Activated CD4-positive, alpha-beta T cell treated with anti-CD3 and anti-CD28 coated beads for 36 hours (primary cell): ENCODE results near the gene TMEM62. TPM values are rescaled to one million over a fixed set of nuclear protein-coding genes. Genes with fewer than 3 reads are reported as not detected.
"Not testable (repeated sequence)": the region's sequence is repeated elsewhere in the genome, so short reads cannot be mapped to it uniquely, and the experiment has no call there.

ENCODE experiments used
- ATAC-seq: fragments of 200-7000 bp; cut with Tn5 transposase; one replicate; pipeline ENCODE4 v1.10.0; 2021; ENCODE audit warnings: mild to moderate bottlenecking, moderate library complexity
- CTCF ChIA-PET: fragments of 350-600 bp; sonication (Branson Sonifier 250); formaldehyde crosslinking; loops from one replicate; lab custom pipeline; 2021; ENCODE audit warnings: antibody characterized with exemption; lab: Charles Lee
- POLR2A ChIA-PET: fragments of 350-600 bp; sonication (Branson Sonifier 250); formaldehyde crosslinking; loops from one replicate; lab custom pipeline; 2021; ENCODE audit warnings: antibody characterized with exemption, inconsistent platforms; lab: Charles Lee
- DNase-seq: peaks from one replicate; pipeline ENCODE4 v3.0.0-alpha.2; 2020
- H3K27ac Mint-ChIP-seq: one replicate; pipeline ENCODE4 v1.8.0; 2021; ENCODE audit warnings: mixed read lengths
- H3K27me3 Mint-ChIP-seq: one replicate; pipeline ENCODE4 v1.8.0; 2021; ENCODE audit warnings: mixed read lengths
- H3K36me3 Mint-ChIP-seq: one replicate; pipeline ENCODE4 v1.8.0; 2021; ENCODE audit warnings: low read depth, mixed read lengths
- H3K4me1 Mint-ChIP-seq: one replicate; pipeline ENCODE4 v1.8.0; 2021; ENCODE audit warnings: mixed read lengths
- H3K4me3 Mint-ChIP-seq: one replicate; pipeline ENCODE4 v1.8.0; 2021; ENCODE audit warnings: mild to moderate bottlenecking, moderate library complexity, mixed read lengths
- H3K9me3 Mint-ChIP-seq: one replicate; pipeline ENCODE4 v1.8.0; 2021; ENCODE audit warnings: low read depth, mixed read lengths
- intact Hi-C, 2 experiments: fragments of 100-400 bp; cut with DNase I in 1 of 2; cut with micrococcal nuclease in 1 of 2; formaldehyde crosslinking; loops; one replicate each; pipeline versions ENCODE4 v1.14.2 to v1.15.1; 2022 to 2024; cut with DNase I, micrococcal nuclease
- total RNA-seq, 2 experiments: library from RNA; stranded (reverse); gene quantifications; one replicate each; pipeline ENCODE4 v1.2.3, GENCODE V29; 2021

Gene TMEM62
- total RNA-seq, 2 experiments from 2014 or later, result 10.9 to 12.9 TPM

DNA sequence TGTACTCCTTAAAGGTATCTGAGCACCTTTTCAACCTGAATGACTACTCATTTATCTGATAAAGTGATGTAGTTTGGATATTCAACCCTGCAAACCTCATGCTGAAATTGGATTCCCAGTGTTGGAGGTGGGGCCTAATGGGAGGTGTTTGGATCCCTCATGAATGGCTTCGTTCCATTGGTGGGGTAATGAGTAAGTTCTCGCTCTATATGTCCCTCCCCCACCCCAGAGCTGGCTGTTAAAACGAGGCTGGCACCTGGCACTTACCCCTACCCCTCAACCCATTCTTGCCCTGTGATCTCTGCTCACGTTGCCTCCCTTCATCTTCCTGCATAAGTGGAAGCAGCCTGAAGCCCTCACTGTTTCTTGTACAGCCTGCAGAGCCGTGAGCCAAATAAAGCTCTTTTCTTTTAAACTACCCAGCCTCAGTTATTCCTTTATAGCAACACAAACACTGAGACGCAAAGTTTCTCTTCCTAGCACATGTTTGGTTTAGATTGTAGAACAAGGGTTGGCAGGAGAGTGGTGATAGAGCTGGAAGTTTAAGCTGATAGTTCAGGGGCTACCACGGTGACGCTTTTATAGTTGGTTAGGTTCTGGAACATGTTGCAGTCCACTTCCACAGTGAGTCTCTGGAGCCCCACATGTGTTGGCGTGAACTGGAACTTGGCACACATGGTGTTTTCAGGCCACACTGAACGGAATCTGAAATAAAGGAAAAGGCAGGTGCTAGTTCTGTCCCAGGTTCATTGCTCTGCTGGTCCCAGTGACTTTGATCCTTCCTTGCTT, 63.6 kb downstream of the TMEM62 start:
- intact Hi-C loops, result no loop called here
- peaks cover 35% of the 10 kb centered on the region for H3K36me3 Mint-ChIP-seq
- no peak overlapping the region for H3K27ac Mint-ChIP-seq
- DNase-seq (no peak), ATAC-seq (no peak)
- H3K4me3 Mint-ChIP-seq, result no peak overlapping the region
- peaks cover 6% of the 10 kb centered on the region for H3K9me3 Mint-ChIP-seq
- H3K4me1 Mint-ChIP-seq, result peaks cover 3% of the 10 kb centered on the region
- CTCF ChIA-PET, result interaction anchor here (0.7 to 2.3 kb wide), 3 partner anchors 14 to 89 kb away, joined by 3 to 13 read pairs (median 3); no protein-coding TSS in a partner anchor
- POLR2A ChIA-PET, result no interaction called here
- no peaks in the 10 kb centered on the region for H3K27me3 Mint-ChIP-seq

DNA sequence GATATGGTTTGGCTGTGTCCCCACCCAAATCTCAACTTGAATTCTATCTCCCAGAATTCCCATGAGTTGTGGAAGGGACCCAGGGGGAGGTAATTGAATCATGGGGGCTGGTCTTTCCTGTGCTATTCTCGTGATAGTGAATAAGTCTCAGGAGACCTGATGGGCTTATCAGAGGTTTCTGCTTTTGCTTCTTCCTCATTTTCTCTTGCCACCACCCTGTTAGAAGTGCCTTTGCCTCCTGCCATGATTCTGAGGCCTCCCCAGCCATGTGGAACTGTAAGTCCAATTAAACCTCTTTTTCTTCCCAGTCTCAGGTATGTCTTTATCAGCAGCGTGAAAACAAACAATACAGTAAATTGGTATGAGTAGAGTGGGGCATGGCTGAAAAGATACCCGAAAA, 64.4 kb downstream of the TMEM62 start:
- H3K27me3 Mint-ChIP-seq, ATAC-seq, DNase-seq, H3K4me1 Mint-ChIP-seq, H3K4me3 Mint-ChIP-seq, intact Hi-C loops, POLR2A ChIA-PET, H3K9me3 Mint-ChIP-seq, H3K27ac Mint-ChIP-seq: not testable (repeated sequence)
- H3K36me3 Mint-ChIP-seq, result peaks cover 30% of the 10 kb centered on the region
- CTCF ChIA-PET, result interaction anchor here (0.7 kb wide), 1 partner anchor 88 kb away, joined by 3 read pairs; no protein-coding TSS in a partner anchor

DNA sequence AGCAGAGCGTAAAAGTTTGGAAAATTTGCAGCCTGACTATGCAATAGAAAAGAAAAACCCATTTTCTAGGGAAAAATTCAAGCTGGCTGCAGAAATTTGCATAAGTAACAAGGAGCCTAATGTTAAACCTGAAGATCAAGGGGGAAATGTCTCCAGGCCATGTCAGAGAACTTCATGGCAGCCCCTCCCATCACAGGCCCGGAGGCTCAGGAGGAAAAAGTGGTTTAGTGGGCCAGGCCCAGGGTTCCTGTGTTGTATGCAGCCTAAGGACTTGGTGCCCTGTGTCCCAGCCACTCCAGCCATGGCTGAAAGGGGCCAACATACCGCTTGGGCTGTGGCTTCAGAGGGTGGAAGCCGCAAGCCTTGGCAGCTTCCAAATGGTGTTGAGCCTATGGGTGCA, 65.2 kb downstream of the TMEM62 start:
- intact Hi-C loops, H3K4me1 Mint-ChIP-seq, H3K9me3 Mint-ChIP-seq, DNase-seq, CTCF ChIA-PET, POLR2A ChIA-PET, H3K27me3 Mint-ChIP-seq, ATAC-seq, H3K4me3 Mint-ChIP-seq, H3K27ac Mint-ChIP-seq: not testable (repeated sequence)
- peaks cover 28% of the 10 kb centered on the region for H3K36me3 Mint-ChIP-seq

DNA sequence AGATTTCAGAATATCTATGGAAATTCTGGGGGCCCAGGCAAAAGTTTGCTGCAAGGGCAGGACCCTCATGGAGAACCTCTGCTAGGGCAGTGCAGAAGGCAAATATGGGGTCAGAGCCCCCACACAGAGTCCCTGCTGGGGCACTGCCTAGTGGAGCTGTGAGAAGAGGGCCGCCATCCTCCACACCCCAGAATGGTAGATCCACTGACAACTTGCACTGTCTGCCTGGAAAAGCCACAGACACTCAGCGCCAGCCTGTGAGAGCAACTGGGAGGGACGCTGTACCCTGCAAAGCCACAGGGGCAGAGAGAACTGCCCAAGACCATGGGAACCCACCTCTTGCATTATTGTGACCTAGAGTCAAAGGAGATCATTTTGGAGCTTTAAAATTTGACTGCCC, 65.6 kb downstream of the TMEM62 start:
- ATAC-seq, result no peak
- intact Hi-C loops, result no loop called here
- peaks cover 6% of the 10 kb centered on the region for H3K9me3 Mint-ChIP-seq
- H3K27me3 Mint-ChIP-seq, result no peaks in the 10 kb centered on the region
- no peak overlapping the region for H3K27ac Mint-ChIP-seq
- peaks cover 28% of the 10 kb centered on the region for H3K36me3 Mint-ChIP-seq
- no peak for DNase-seq
- no peak overlapping the region for H3K4me3 Mint-ChIP-seq
- POLR2A ChIA-PET, result no interaction called here
- CTCF ChIA-PET, result no interaction called here
- peaks cover 3% of the 10 kb centered on the region for H3K4me1 Mint-ChIP-seq

DNA sequence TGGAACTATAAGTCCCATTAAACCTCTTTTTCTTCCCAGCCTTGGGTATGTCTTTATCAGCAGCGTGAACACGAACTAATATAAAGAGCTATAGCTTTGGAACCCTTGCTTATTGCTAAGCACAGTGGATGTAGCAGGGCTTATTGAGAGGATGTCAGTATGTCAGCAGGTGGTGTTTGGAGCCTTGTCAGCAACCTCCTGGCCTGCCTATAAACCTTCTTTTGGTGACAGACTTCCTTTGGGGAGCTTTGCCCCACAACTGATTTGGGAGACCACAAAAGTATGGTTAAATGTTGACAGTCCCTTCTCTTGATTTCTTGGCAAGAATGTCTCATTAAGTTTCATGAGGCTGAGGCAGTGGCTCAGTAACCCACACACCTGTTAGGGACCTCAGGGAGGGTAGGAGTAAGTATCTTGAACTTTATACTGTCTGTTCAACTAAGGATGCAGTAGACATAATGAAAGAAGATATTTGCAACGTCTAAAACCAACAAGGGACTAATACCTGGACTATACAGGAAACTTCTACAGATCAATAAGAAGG, 66.6 kb downstream of the TMEM62 start:
- intact Hi-C loops, result no loop called here
- H3K4me1 Mint-ChIP-seq, result peaks cover 7% of the 10 kb centered on the region
- H3K27ac Mint-ChIP-seq, result no peak overlapping the region
- H3K27me3 Mint-ChIP-seq, result no peaks in the 10 kb centered on the region
- H3K9me3 Mint-ChIP-seq, result peaks cover 6% of the 10 kb centered on the region
- ChIA-PET CTCF (no interaction called here), POLR2A (no interaction called here)
- DNase-seq (no peak), ATAC-seq (peak; percentile 52)
- H3K36me3 Mint-ChIP-seq, result peaks cover 22% of the 10 kb centered on the region
- H3K4me3 Mint-ChIP-seq, result no peak overlapping the region

DNA sequence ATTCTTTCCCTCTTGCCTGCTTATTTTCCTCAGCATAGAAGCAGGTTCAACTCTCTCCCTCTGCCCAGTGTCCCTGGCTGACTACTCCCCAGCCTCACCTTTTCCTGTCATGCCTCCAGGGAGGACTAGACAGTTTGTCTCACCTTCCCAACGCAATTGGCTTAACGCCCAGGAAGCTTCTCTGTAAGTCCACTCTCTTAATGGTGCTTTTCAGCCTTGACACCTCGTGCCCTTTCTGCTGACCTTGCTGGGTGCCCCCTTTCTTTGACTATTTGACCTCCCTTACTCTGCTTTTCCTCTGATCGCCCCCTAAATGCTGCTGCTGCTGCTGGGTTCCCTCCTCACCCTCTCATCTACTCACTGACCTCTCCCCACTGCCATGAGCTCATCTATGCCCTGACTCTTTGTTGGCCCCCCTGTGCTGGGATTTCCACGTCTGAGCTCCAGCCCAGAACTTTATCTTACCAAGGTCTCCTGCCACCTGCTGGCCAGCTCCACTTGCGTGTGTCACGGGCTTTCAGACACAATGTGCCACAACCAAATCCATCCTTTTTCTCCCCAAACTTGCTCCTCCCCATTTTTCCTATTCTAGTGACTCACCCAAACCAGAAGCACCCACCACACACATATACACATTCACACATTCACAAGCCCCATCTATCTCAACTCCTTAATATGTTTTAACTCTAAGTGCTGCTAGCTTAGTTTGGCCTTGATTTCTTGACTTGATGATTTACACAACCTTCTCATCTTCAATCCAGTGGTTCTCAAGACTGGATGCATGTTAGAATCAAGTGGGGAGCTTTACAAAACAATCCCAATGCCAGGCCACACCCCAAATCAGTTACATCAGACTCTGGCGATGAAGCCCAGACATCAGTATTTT, 70.9 kb downstream of the TMEM62 start:
- H3K9me3 Mint-ChIP-seq, result no peaks in the 10 kb centered on the region
- ATAC-seq, result peak; percentile 72
- POLR2A ChIA-PET, result no interaction called here
- no peak overlapping the region for H3K4me3 Mint-ChIP-seq
- CTCF ChIA-PET, result interaction anchor here (0.6 to 3.5 kb wide), 29 partner anchors 9 to 460 kb away, joined by 3 to 31 read pairs (median 4); partner anchors contain the start of gene UBR1
- H3K4me1 Mint-ChIP-seq, result peaks cover 7% of the 10 kb centered on the region
- no peaks in the 10 kb centered on the region for H3K36me3 Mint-ChIP-seq
- intact Hi-C loops, result loop anchor here in 1 of 2 experiments (1.0 kb wide), 2 partner anchors 17 to 500 kb away; no protein-coding TSS in a partner anchor
- peak; percentile 77 for DNase-seq
- H3K27ac Mint-ChIP-seq, result no peak overlapping the region
- peaks cover 2% of the 10 kb centered on the region for H3K27me3 Mint-ChIP-seq

DNA sequence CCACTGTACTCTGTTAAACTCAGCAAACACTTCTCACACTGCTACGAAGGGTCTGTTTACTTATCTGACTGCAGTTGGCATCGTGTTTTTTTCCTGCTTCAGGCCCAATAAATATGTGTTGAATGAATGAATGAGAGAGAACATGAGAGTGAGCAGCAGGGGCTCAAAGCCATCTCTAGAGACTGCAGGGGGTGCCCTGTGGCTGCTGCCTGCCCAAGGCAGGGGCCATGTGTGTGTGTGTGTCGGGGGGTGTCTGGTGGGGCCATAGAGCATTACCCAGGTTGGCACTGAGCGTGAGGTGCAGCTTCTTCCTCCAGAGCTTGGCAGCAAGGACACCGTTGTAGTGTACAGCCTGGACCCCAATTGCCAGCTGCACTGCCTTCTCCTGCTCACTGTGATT, 72.7 kb downstream of the TMEM62 start:
- H3K36me3 Mint-ChIP-seq, result no peaks in the 10 kb centered on the region
- CTCF ChIA-PET, result interaction anchor here (0.6 to 2.5 kb wide), 2 partner anchors 23 to 106 kb away, joined by 3 to 8 read pairs; no protein-coding TSS in a partner anchor
- POLR2A ChIA-PET, result no interaction called here
- H3K27me3 Mint-ChIP-seq, result peaks cover 2% of the 10 kb centered on the region
- no peak overlapping the region for H3K27ac Mint-ChIP-seq
- no peaks in the 10 kb centered on the region for H3K9me3 Mint-ChIP-seq
- H3K4me3 Mint-ChIP-seq, result no peak overlapping the region
- intact Hi-C loops, result no loop called here
- DNase-seq (no peak), ATAC-seq (no peak)
- peaks cover 4% of the 10 kb centered on the region for H3K4me1 Mint-ChIP-seq

DNA sequence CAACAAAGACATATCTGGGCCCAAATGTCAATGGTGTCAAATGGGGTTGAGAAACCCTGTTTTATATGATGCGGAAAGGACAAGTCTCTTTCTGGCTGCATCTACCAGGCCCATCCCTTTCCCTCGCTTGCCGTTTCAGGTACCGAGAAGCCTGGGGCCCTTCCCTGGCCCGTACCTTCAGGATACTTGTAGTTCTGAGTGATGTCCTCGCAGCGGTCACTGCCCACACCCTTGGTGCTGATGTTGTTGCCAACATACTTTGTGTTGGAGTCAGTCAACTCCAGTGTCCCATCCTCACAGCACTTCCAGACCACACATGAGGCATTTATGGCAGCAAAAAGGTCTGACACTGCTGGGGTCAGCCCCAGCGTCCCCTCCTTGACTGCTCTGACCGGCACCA, 73.6 kb downstream of the TMEM62 start:
- intact Hi-C loops, result no loop called here
- H3K9me3 Mint-ChIP-seq, result no peaks in the 10 kb centered on the region
- ChIA-PET CTCF (interaction anchor here (0.7 to 0.8 kb wide), 2 partner anchors 23 to 392 kb away, joined by 3 to 4 read pairs; no protein-coding TSS in a partner anchor), POLR2A (no interaction called here)
- DNase-seq, result no peak
- peaks cover 2% of the 10 kb centered on the region for H3K27me3 Mint-ChIP-seq
- no peak for ATAC-seq
- peaks cover 4% of the 10 kb centered on the region for H3K4me1 Mint-ChIP-seq
- no peak overlapping the region for H3K4me3 Mint-ChIP-seq
- H3K27ac Mint-ChIP-seq, result no peak overlapping the region
- H3K36me3 Mint-ChIP-seq, result no peaks in the 10 kb centered on the region

DNA sequence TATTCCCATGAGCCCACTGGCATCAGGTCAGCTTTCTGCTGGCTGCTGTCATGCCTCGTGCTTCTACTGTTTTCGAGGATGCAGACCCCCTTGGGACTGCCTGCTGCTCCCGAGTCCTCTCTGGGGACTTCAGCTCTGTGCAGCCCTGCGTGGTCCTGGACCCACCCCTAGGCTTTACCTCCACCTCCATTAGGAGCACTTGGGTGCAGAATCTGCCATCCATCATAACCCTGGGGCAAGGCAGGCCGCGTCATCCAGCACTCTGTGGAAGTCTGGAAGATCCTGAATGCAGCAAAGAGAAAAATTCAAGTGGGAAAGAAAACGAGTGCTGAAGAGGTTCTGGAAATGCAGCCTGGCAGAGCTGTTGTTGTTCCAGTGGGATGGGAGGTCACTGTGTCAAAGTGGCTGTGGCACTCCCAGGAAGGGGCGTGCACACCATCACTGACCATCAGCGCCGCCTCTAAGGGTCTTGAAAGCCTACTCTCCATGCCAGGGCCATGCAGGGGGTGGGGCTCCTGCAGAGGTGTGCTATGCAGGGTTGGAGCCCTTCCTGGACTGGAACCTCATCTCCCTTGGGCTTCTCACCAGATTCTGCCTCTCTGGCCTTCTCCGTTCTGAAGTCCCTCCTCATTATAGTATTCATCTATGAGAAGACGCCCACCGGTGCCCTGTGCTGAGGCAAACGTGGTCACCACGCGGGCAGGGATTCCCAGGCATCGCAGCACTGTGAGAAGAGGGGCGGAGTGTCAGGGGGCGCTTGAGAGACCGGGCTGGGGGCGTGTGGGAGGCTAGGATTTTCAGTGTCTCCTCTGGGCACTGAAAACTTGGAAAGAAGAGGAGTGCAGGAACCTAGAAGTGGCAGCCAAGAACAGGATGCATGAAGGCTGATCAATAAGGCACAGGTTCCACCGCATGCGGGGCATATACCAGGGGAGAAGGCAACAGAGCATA, 74.9 kb downstream of the TMEM62 start:
- Mint-ChIP-seq H3K4me1 (peaks cover 4% of the 10 kb centered on the region), H3K27ac (no peak overlapping the region), H3K9me3 (no peaks in the 10 kb centered on the region), H3K27me3 (peaks cover 2% of the 10 kb centered on the region), H3K4me3 (no peak overlapping the region), H3K36me3 (no peaks in the 10 kb centered on the region)
- CTCF ChIA-PET, result interaction anchor here (0.8 kb wide), 1 partner anchor 394 kb away, joined by 4 read pairs; no protein-coding TSS in a partner anchor
- DNase-seq, result no peak
- no peak for ATAC-seq
- intact Hi-C loops, result no loop called here
- POLR2A ChIA-PET, result no interaction called here

DNA sequence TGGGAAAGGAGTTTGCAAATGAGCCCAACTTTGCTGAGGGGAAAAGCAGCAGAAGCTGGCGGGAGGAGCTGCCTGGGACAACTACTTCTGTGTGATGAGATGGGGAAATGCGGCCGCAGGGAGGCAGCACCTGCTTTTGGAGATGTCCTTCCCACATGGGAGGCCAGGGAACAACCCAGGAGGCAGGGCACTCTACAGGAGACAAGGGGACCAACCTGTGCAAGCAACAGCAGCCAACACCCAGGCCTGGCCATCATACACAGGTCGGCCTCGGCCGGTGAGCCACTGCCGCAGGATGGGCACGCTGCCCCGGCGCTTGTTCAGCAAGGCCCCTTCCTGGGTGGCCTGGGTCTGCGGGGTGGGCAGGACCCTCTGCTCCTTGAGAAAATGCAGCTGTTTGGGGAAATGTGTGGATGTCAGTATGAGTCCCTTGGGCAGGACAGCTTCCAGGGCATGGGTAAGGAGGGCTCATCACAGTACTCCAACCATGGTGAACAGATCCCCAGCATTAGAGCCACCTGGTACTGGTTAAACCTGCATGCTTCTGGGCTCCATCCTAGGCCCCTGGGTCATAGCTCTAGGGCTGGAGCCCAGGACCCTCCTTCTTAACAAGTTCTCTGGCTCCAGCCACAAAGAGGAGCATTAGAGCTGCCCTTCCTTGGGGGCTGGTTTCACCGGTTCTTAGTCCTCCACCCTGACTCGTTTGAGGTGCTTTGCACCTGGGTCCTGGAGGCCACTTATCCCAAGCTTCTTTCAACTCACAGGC, 75.9 kb downstream of the TMEM62 start:
- CTCF ChIA-PET, result interaction anchor here (1.0 kb wide), 1 partner anchor 16 kb away, joined by 3 read pairs; no protein-coding TSS in a partner anchor
- Mint-ChIP-seq H3K4me1 (peaks cover 2% of the 10 kb centered on the region), H3K9me3 (no peaks in the 10 kb centered on the region), H3K36me3 (no peaks in the 10 kb centered on the region), H3K27ac (no peak overlapping the region), H3K27me3 (peaks cover 2% of the 10 kb centered on the region), H3K4me3 (no peak overlapping the region)
- ATAC-seq, result no peak
- intact Hi-C loops, result no loop called here
- POLR2A ChIA-PET, result no interaction called here
- DNase-seq, result no peak
